Neural progenitor cell (in vitro differentiated cells): Measurements from ENCODE around the gene CACNG7.

Experiments used
- CTCF ChIP-seq: fragments of 200-600 bp; sonication (generic); IDR thresholded peaks from 2 replicates; pipeline ENCODE4 v1.5.1; 2017; ENCODE audit warnings: antibody characterized with exemption, mild to moderate bottlenecking
- EZH2 ChIP-seq: fragments of 200-600 bp; sonication (generic); IDR thresholded peaks from 2 replicates; pipeline ENCODE4 v1.6.1; 2017; ENCODE audit warnings: antibody characterized with exemption, mild to moderate bottlenecking, moderate library complexity

GRCh38 chr19:53885036-53885435, 24.0 kb upstream of the CACNG7 start:
- TF ChIP-seq CTCF (no peak), EZH2 (no peak)
